ENCODE measurements around the gene GC.
"Not testable (repeated sequence)": the region's sequence is repeated elsewhere in the genome, so short reads cannot be mapped to it uniquely, and the experiment has no call there.

GC gene

GRCh38 chr4:71783972-71784371, at the start of gene GC:
TSS of gene GC (minus strand) at chr4:71784079. CDS start at chr4:71784018, 61 bp downstream.
- no peak for DNase-seq (ENCODE audit: low spot score)

- DNase-seq (ENCODE audit: low spot score) = no peak
These were observed 49.5 kb upstream of the GC start for GRCh38 chr4:71833232-71833900.

GRCh38 chr4:71832049-71832448, 48.2 kb upstream of the GC start:
- no peak for DNase-seq (ENCODE audit: low spot score)

GRCh38 chr4:71830497-71831190, 46.8 kb upstream of the GC start:
- no peak for DNase-seq (ENCODE audit: low spot score)

GRCh38 chr4:71828470-71828869, 44.6 kb upstream of the GC start:
- no peak for DNase-seq (ENCODE audit: low spot score)

GRCh38 chr4:71827826-71828225, 43.9 kb upstream of the GC start:
- DNase-seq (ENCODE audit: low spot score) = no peak

GRCh38 chr4:71816676-71817303, 32.9 kb upstream of the GC start:
- DNase-seq (ENCODE audit: low spot score) = no peak

- DNase-seq (ENCODE audit: low spot score) = no peak
These were observed 30.6 kb upstream of the GC start for GRCh38 chr4:71814433-71814832.

- DNase-seq (ENCODE audit: low spot score) = not testable (repeated sequence)
These were observed 25.9 kb upstream of the GC start for GRCh38 chr4:71809805-71810204.

GRCh38 chr4:71807469-71807868, 23.6 kb upstream of the GC start:
- no peak for DNase-seq (ENCODE audit: low spot score)

- not testable (repeated sequence) for DNase-seq (ENCODE audit: low spot score)
These were observed 21.4 kb upstream of the GC start for GRCh38 chr4:71805230-71805629.

- not testable (repeated sequence) for DNase-seq (ENCODE audit: low spot score)
These were observed 20.3 kb upstream of the GC start for GRCh38 chr4:71804017-71804697.

GRCh38 chr4:71785959-71786358, 2.1 kb upstream of the GC start:
- DNase-seq (ENCODE audit: low spot score) = no peak

- DNase-seq (ENCODE audit: low spot score) = no peak
These were observed 804 bp upstream of the GC start for GRCh38 chr4:71784569-71785197.

GRCh38 chr4:71777891-71778290, 6.0 kb downstream of the GC start:
- DNase-seq (ENCODE audit: low spot score) = no peak

GRCh38 chr4:71775449-71775848, 8.4 kb downstream of the GC start:
- DNase-seq (ENCODE audit: low spot score) = no peak

- no peak for DNase-seq (ENCODE audit: low spot score)
These were observed 9.7 kb downstream of the GC start for GRCh38 chr4:71774136-71774535.

- no peak for DNase-seq (ENCODE audit: low spot score)
These were observed 10.9 kb downstream of the GC start for GRCh38 chr4:71773004-71773403.

- DNase-seq (ENCODE audit: low spot score) = no peak
These were observed 11.3 kb downstream of the GC start for GRCh38 chr4:71772592-71772991.

- DNase-seq (ENCODE audit: low spot score) = no peak
These were observed 12.3 kb downstream of the GC start for GRCh38 chr4:71771613-71772012.

- no peak for DNase-seq (ENCODE audit: low spot score)
These were observed 14.4 kb downstream of the GC start for GRCh38 chr4:71769434-71769833.

GRCh38 chr4:71768123-71768522, 15.8 kb downstream of the GC start:
- DNase-seq (ENCODE audit: low spot score) = no peak

Measured in globus pallidus (tissue), 1 donor.